SH-SY5Y (cell line): ENCODE results near the gene PTK6.

Experiments
- GATA2 ChIP-seq: IDR thresholded peaks from 2 replicates; pipeline ENCODE4 v1.6.1; 2011; ENCODE audit warnings: mild to moderate bottlenecking, low read depth, low read length
- GATA3 ChIP-seq: IDR thresholded peaks from 2 replicates; pipeline ENCODE4 v1.6.1; 2011; ENCODE audit warnings: low read depth, mild to moderate bottlenecking, low read length, moderate library complexity

- TF ChIP-seq GATA2, result no peak
- TF ChIP-seq GATA3, result no peak
Observed at GRCh38 chr20:63520504-63520933, 16.7 kb downstream of the PTK6 start, which contains the start of gene PPDPF.
